Activated naive CD8-positive, alpha-beta T cell treated with anti-CD3 and anti-CD28 coated beads, Interleukin-2, amount 50 U/mL, for 24 hours (primary cell): ENCODE results near the gene PELI3.
"Not testable (repeated sequence)": the region's sequence is repeated elsewhere in the genome, so short reads cannot be mapped to it uniquely, and the experiment has no call there.

Experiments
- ATAC-seq: fragments of 150-1000 bp; cut with Tn5 transposase; one replicate; pipeline ENCODE4 v1.10.0; 2021
- DNase-seq: peaks from one replicate; pipeline ENCODE4 v3.0.0; 2021
- H3K27ac Mint-ChIP-seq: one replicate; pipeline ENCODE4 v1.8.0; 2021; ENCODE audit warnings: mild to moderate bottlenecking, mixed read lengths
- H3K27me3 Mint-ChIP-seq: one replicate; pipeline ENCODE4 v1.8.0; 2021; ENCODE audit warnings: mixed read lengths
- H3K36me3 Mint-ChIP-seq: one replicate; pipeline ENCODE4 v1.8.0; 2021; ENCODE audit warnings: low read depth, mixed read lengths
- H3K4me1 Mint-ChIP-seq: one replicate; pipeline ENCODE4 v1.8.0; 2021; ENCODE audit warnings: mixed read lengths
- H3K4me3 Mint-ChIP-seq: one replicate; pipeline ENCODE4 v1.8.0; 2021; ENCODE audit warnings: mild to moderate bottlenecking, moderate library complexity, mixed read lengths
- H3K9me3 Mint-ChIP-seq: one replicate; pipeline ENCODE4 v1.8.0; 2021; ENCODE audit warnings: mixed read lengths

PELI3 gene

DNA sequence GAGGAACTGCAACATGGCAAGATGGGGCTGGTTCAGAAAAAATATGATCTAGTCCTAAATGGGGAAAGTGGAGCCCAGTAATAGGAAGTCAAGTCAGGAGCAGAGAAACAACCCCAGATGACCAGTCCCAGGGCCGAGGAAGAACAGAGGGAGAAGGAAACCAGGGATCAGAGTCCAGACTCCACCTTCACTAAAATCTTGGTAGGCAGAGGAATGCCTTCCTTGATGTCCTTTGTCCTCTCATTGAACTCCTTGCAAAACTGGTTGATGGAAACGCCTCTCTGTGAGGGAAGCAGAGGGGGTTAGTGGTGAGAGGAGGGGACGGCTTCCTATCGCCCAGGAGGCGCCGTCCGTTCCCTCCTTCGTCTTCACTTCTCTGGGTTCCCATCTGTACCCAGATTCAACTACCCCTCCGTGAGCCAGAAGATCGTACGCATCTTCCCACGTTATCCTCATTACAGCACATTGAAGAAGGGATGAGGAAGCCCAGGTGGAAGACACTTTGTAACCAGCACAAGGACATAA, 28.7 kb upstream of the PELI3 start:
- Mint-ChIP-seq H3K4me1 (peaks cover 17% of the 10 kb centered on the region), H3K27me3 (no peaks in the 10 kb centered on the region), H3K36me3 (peaks cover 29% of the 10 kb centered on the region), H3K9me3 (peaks cover 4% of the 10 kb centered on the region), H3K27ac (peak overlapping the region; percentile 98), H3K4me3 (peak overlapping the region; percentile 95)
- DNase-seq: no peak
- ATAC-seq: no peak

DNA sequence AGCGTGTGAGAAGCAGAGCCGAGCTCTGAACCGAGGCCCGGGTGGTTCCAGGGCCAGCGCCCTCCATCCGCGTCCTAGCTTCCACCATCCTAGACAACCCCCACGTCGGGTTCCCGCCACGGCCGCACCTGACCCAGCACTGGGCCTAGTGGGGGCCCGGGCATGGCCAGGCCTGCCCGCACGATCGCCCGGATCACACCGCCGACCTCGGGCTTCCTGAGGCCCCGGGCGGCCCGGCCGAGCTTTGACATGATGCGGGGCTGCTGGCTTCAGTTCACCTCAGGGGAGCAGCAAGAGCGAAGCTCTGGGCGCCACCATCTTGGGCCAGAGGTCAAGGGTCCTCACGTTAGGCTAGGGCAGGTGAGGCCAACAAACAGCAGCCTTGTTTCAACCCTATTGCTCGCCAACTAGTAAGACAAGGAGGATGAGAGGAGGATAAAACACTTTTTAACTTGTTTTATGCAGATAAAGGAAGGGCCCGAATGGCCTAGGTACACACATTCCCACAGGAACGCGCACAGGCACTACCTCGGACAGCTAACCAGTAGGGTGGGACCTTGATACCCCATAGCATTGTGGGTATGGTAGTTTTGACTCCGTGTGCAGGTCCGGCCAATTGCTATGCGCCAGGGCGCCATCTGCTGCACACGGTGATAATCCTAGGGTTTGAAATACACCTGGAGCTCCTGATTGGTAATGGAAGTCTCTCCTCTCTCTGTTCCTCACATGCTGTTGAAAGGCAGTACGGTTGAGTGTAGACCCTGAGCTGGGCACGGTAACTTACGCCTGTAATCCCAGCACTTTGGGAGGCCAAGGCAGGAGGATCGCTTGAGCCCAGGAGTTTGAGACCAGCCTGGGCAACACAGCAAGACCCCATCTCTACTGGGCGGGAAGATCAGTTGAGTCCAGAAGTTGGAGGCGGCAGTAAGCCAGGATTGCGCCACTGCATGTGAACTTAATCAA, 27.9 kb upstream of the PELI3 start, which contains the start of gene MRPL11:
Gene MRPL11 (minus strand): TSS at position 345 of the 963 bp plus-strand sequence. CDS start 94 bp downstream, at position 251.
- peaks cover 2% of the 10 kb centered on the region for H3K27me3 Mint-ChIP-seq

DNA sequence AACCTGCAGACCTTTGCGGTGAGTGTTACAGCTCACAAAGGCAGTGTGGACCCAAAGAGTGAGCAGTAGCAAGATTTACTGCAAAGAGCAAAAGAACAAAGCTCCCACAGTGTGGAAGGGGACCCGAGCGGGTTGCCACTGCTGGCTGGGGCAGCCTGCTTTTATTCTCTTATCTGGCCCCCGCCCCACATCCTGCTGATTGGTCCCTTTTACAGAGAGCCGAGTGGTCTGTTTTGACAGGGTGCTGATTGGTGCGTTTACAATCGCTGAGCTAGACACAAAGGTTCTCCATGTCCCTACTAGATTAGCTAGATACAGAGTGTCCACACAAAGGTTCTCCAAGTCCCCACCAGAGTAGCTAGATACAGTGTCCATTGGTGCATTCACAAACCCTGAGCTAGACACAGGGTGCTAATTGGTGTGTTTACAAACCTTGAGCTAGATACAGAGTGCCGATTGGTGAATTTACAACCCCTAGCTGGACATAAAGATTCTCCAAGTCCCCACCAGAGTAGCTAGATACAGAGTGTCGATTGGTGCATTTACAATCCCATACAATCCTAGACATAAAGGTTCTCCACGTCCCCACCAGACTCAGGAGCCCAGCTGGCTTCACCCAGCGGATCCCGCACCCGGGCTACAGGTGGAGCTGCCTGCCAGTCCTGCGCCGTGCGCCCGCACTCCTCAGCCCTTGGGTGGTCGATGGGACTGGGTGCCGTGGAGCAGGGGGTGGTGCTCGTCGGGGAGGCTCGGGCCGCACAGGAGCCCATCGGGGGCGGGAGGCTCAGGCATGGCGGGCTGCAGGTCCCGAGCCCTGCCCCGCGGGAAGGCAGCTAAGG, 26.4 kb upstream of the PELI3 start:
- Mint-ChIP-seq H3K36me3 (peaks cover 31% of the 10 kb centered on the region), H3K4me1 (peaks cover 17% of the 10 kb centered on the region), H3K9me3 (peaks cover 17% of the 10 kb centered on the region)
- ATAC-seq, H3K27ac Mint-ChIP-seq, H3K4me3 Mint-ChIP-seq, H3K27me3 Mint-ChIP-seq, DNase-seq: not testable (repeated sequence)

More for the DNA sequence above, 27.9 kb upstream of the PELI3 start, which contains the start of gene MRPL11:
- peak within 1 kb of the TSS; percentile 98 for H3K27ac Mint-ChIP-seq
- H3K9me3 Mint-ChIP-seq: peaks cover 11% of the 10 kb centered on the region
- peaks cover 17% of the 10 kb centered on the region for H3K4me1 Mint-ChIP-seq
- peak within 1 kb of the TSS; percentile 95 for H3K4me3 Mint-ChIP-seq
- H3K36me3 Mint-ChIP-seq: peaks cover 34% of the 10 kb centered on the region
- peak; percentile 90 for DNase-seq
- ATAC-seq: peak; percentile 98

- Mint-ChIP-seq H3K9me3 (peaks cover 17% of the 10 kb centered on the region), H3K36me3 (peaks cover 28% of the 10 kb centered on the region), H3K4me1 (peaks cover 17% of the 10 kb centered on the region)
- not testable (repeated sequence) for H3K27me3 Mint-ChIP-seq, DNase-seq, H3K27ac Mint-ChIP-seq, ATAC-seq, H3K4me3 Mint-ChIP-seq
Observed at GRCh38 chr11:66440940-66441282, 25.8 kb upstream of the PELI3 start.

GRCh38 chr11:66443602-66444001, 23.1 kb upstream of the PELI3 start:
- ATAC-seq (no peak), DNase-seq (no peak)
- H3K4me1 Mint-ChIP-seq: peaks cover 6% of the 10 kb centered on the region
- no peak overlapping the region for H3K4me3 Mint-ChIP-seq
- H3K36me3 Mint-ChIP-seq: peaks cover 9% of the 10 kb centered on the region
- H3K27ac Mint-ChIP-seq: no peak overlapping the region
- peaks cover 6% of the 10 kb centered on the region for H3K27me3 Mint-ChIP-seq
- peaks cover 17% of the 10 kb centered on the region for H3K9me3 Mint-ChIP-seq

DNA sequence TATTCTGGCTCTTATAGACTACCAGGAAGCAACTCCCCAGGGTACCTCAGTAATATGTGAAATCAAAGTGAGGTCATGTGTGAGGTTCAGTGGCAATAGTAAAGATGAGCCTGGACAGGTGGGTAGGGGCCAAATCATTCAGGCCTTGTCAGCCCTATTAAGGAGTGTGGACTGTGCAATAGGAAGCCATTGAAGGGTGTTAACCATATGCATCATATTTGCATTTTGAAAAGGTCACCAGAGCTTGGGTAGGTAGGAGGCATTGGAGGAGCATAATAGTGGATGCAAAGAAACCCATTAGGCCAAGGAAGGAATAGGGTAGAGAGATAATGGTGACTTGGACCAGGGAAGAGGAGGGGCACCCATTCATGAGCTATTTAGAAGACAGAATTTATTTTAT, 19.7 kb upstream of the PELI3 start:
- no peak overlapping the region for H3K27ac Mint-ChIP-seq
- peaks cover 9% of the 10 kb centered on the region for H3K36me3 Mint-ChIP-seq
- DNase-seq (no peak), ATAC-seq (peak; percentile 20)
- no peak overlapping the region for H3K4me3 Mint-ChIP-seq
- H3K4me1 Mint-ChIP-seq: no peaks in the 10 kb centered on the region
- H3K9me3 Mint-ChIP-seq: peaks cover 17% of the 10 kb centered on the region
- H3K27me3 Mint-ChIP-seq: peaks cover 15% of the 10 kb centered on the region

GRCh38 chr11:66448523-66448922, 18.2 kb upstream of the PELI3 start:
- H3K27me3 Mint-ChIP-seq: peaks cover 13% of the 10 kb centered on the region
- ATAC-seq: no peak

GRCh38 chr11:66450560-66450959, 16.1 kb upstream of the PELI3 start:
- peaks cover 16% of the 10 kb centered on the region for H3K4me1 Mint-ChIP-seq
- no peak for ATAC-seq
- no peaks in the 10 kb centered on the region for H3K9me3 Mint-ChIP-seq
- no peak overlapping the region for H3K27ac Mint-ChIP-seq
- no peak for DNase-seq
- H3K27me3 Mint-ChIP-seq: peaks cover 13% of the 10 kb centered on the region
- no peak overlapping the region for H3K4me3 Mint-ChIP-seq
- H3K36me3 Mint-ChIP-seq: no peaks in the 10 kb centered on the region

More at GRCh38 chr11:66448523-66448922, 18.2 kb upstream of the PELI3 start:
- Mint-ChIP-seq H3K36me3 (peaks cover 4% of the 10 kb centered on the region), H3K4me1 (no peaks in the 10 kb centered on the region), H3K4me3 (no peak overlapping the region), H3K27ac (no peak overlapping the region), H3K9me3 (peaks cover 8% of the 10 kb centered on the region)
- DNase-seq: no peak

- Mint-ChIP-seq H3K4me3 (no peak overlapping the region), H3K27me3 (peaks cover 11% of the 10 kb centered on the region), H3K36me3 (no peaks in the 10 kb centered on the region), H3K9me3 (no peaks in the 10 kb centered on the region), H3K4me1 (peaks cover 16% of the 10 kb centered on the region), H3K27ac (no peak overlapping the region)
- DNase-seq: no peak
- ATAC-seq: no peak
Observed at GRCh38 chr11:66451663-66452062, 15.0 kb upstream of the PELI3 start.

DNA sequence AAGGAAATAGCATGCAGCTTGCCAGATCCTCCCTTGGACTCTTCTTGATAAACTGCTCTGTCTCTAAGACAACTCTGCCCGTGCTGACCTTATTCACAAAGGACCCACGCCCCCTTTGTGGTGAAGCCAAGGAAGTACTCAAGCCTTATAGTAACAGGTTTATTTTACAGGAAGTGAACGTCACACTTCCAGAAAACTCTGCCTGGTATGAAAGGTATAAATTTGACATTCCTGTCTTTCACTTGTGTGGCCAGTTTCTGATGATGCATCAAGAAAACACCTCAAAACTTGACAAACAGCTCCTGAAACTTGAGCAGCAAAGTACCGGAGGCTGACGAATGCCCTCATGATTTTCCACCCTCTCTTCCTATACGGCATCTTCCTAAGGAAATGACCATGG, 12.5 kb upstream of the PELI3 start:
- Mint-ChIP-seq H3K27ac (no peak overlapping the region), H3K27me3 (peaks cover 11% of the 10 kb centered on the region), H3K4me1 (peaks cover 33% of the 10 kb centered on the region), H3K9me3 (no peaks in the 10 kb centered on the region), H3K36me3 (no peaks in the 10 kb centered on the region), H3K4me3 (no peak overlapping the region)
- no peak for ATAC-seq
- DNase-seq: peak; percentile 29

- DNase-seq (no peak), ATAC-seq (no peak)
- H3K4me3 Mint-ChIP-seq: no peak overlapping the region
- no peaks in the 10 kb centered on the region for H3K36me3 Mint-ChIP-seq
- peak overlapping the region; percentile 20 for H3K27ac Mint-ChIP-seq
- H3K27me3 Mint-ChIP-seq: peaks cover 6% of the 10 kb centered on the region
- no peaks in the 10 kb centered on the region for H3K9me3 Mint-ChIP-seq
- H3K4me1 Mint-ChIP-seq: peaks cover 39% of the 10 kb centered on the region
Observed at GRCh38 chr11:66454828-66455227, 11.9 kb upstream of the PELI3 start.

- Mint-ChIP-seq H3K4me3 (no peak overlapping the region), H3K9me3 (no peaks in the 10 kb centered on the region), H3K4me1 (peaks cover 47% of the 10 kb centered on the region), H3K27me3 (peaks cover 2% of the 10 kb centered on the region), H3K36me3 (no peaks in the 10 kb centered on the region), H3K27ac (no peak overlapping the region)
- ATAC-seq (no peak), DNase-seq (no peak)
Observed at GRCh38 chr11:66457826-66458225, 8.9 kb upstream of the PELI3 start.

DNA sequence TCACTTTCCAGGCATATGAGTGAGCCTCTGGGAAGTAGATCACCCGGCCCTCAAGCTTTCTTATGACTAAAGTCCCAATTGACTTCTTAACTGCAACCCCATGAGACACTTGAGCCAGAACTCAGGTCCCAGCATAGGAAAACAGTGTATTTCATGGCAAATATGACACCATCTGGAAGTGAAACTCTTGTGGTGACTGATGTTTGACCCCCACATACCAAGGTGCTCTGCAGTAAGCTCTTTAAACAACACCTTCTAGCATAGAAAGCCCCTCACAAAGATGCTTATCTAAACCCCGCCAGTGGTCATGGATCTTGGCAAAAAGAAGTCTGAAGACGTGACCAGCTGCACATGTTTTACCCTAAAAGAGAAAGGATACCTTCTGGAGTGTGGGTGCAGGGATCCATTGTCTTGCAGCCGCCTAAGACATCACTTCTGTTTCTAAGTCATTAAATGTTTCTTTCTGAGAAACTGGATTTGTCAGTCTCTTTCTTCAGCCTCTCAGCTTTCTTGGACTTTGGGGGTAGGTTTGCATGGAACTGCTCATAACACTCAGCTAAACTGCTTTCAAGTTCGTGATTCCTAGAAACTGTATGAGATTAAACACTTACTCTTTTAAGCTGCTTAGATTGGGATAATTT, 7.4 kb upstream of the PELI3 start:
- peak; percentile 40 for DNase-seq
- H3K27me3 Mint-ChIP-seq: peaks cover 2% of the 10 kb centered on the region
- H3K27ac Mint-ChIP-seq: peak overlapping the region; percentile 83
- ATAC-seq: peak; percentile 86
- no peaks in the 10 kb centered on the region for H3K9me3 Mint-ChIP-seq
- H3K36me3 Mint-ChIP-seq: no peaks in the 10 kb centered on the region
- H3K4me1 Mint-ChIP-seq: peaks cover 46% of the 10 kb centered on the region
- H3K4me3 Mint-ChIP-seq: peak overlapping the region; percentile 1

- Mint-ChIP-seq H3K4me1 (peaks cover 54% of the 10 kb centered on the region), H3K4me3 (no peak overlapping the region), H3K27ac (no peak overlapping the region), H3K9me3 (no peaks in the 10 kb centered on the region), H3K27me3 (no peaks in the 10 kb centered on the region), H3K36me3 (no peaks in the 10 kb centered on the region)
- DNase-seq (no peak), ATAC-seq (no peak)
Observed at GRCh38 chr11:66462010-66462409, 4.7 kb upstream of the PELI3 start.
